ENCODE results near the gene FBLN2. TPM values are rescaled to one million over a fixed set of nuclear protein-coding genes. Genes with fewer than 3 reads are reported as not detected.

The FBLN2 gene
- total RNA-seq, 1 experiment from 2014 or later, result 0.39 TPM

GRCh38 chr3:13614607-13615006 lies 65.7 kb downstream of the FBLN2 start:
- no peak overlapping the region for H3K4me2 ChIP-seq (ENCODE audit: low read length)
- no peaks in the 10 kb centered on the region for H3K36me3 ChIP-seq (ENCODE audit: control insufficient read depth in 1 of 2, insufficient read depth in 2 of 2, low read length in 2 of 2)
- no peaks in the 10 kb centered on the region for H3K79me2 ChIP-seq (ENCODE audit: insufficient read depth, low read length)
- no peak overlapping the region for H3K27ac ChIP-seq (ENCODE audit: low read depth, low read length)
- no peaks in the 10 kb centered on the region for H3K9me2 ChIP-seq (ENCODE audit: insufficient read depth)
- CTCF ChIA-PET, result no interaction called here
- H3K9me3 ChIP-seq (ENCODE audit: control insufficient read depth in 1 of 2, insufficient read depth in 1 of 2, low read depth in 1 of 2, low read length in 2 of 2), result no peaks in the 10 kb centered on the region
- TF ChIP-seq CTCF (IDR thresholded peaks at IDR 0.05 in 2 of 3, conservative IDR thresholded peaks at IDR 0.05 in 1 of 3; ENCODE audit: borderline replicate concordance in 1 of 3, insufficient read depth in 1 of 3, low read depth in 2 of 3, low read length in 2 of 3) (no peak), JUND (IDR thresholded peaks at IDR 0.05) (no peak), EGR1 (IDR thresholded peaks at IDR 0.05; ENCODE audit: low read depth) (no peak), REST (IDR thresholded peaks at IDR 0.05; ENCODE audit: low read depth) (no peak), EZH2 (IDR thresholded peaks at IDR 0.05) (no peak), ZNF274 (IDR thresholded peaks at IDR 0.05; ENCODE audit: low read depth, low read length) (no peak), CEBPB (IDR thresholded peaks at IDR 0.05; ENCODE audit: low read depth) (no peak), FOSL1 (IDR thresholded peaks at IDR 0.05; ENCODE audit: low read depth) (no peak)
- no peak overlapping the region for H3K4me3 ChIP-seq (replicated peaks in 1 of 2; ENCODE audit: low read depth in 1 of 2, low read length in 2 of 2)
- no peaks in the 10 kb centered on the region for H3K4me1 ChIP-seq (ENCODE audit: control insufficient read depth in 1 of 2, insufficient read depth in 2 of 2, low read length in 2 of 2)
- no TSS peak for BruUV-seq (replicated peaks)
- H4K20me1 ChIP-seq (ENCODE audit: insufficient read depth), result no peaks in the 10 kb centered on the region
- DNase-seq (ENCODE audit: low read depth, low spot score) (no peak), ATAC-seq (no peak)
- no peaks in the 10 kb centered on the region for H3K27me3 ChIP-seq (ENCODE audit: insufficient read depth, low read length)
- RAD21 ChIA-PET (ENCODE audit: low non-redundant PET in 1 of 2, low total read pairs in 2 of 2, uncharacterized antibody in 2 of 2, unreplicated experiment in 2 of 2), result no interaction called here
- intact Hi-C loops (cut with micrococcal nuclease), result no loop called here
- H3K9ac ChIP-seq (ENCODE audit: low read length), result no peak overlapping the region
- POLR2A ChIA-PET, result no interaction called here
- no peak overlapping the region for H2AFZ ChIP-seq (ENCODE audit: low read depth, low read length, poor library complexity, severe bottlenecking)

Data from HCT116 (cell line).